Measurements from ENCODE around the gene SLCO2B1.

The SLCO2B1 gene

GRCh38 chr11:75241906-75242644 is 91.2 kb downstream of the SLCO2B1 start:
- ATAC-seq: peak; percentile 49; the same call in 2 of the 3 replicates
- TF ChIP-seq SNAI2 (CRISPR knock-in tag; IDR thresholded peaks at IDR 0.05) (no peak), CREB5 (CRISPR knock-in tag; IDR thresholded peaks at IDR 0.05; ENCODE audit: low read depth) (no peak), PATZ1 (CRISPR knock-in tag; IDR thresholded peaks at IDR 0.05; ENCODE audit: borderline replicate concordance) (no peak), ZC3H10 (CRISPR knock-in tag; IDR thresholded peaks at IDR 0.05) (no peak), BACH2 (CRISPR knock-in tag; IDR thresholded peaks at IDR 0.05; ENCODE audit: borderline replicate concordance) (no peak), OSR1 (CRISPR knock-in tag; IDR thresholded peaks at IDR 0.05) (no peak), POU6F1 (CRISPR knock-in tag; IDR thresholded peaks at IDR 0.05; ENCODE audit: borderline replicate concordance, low read depth) (no peak), CSDC2 (CRISPR knock-in tag; IDR thresholded peaks at IDR 0.05) (no peak), ESRRG (CRISPR knock-in tag; IDR thresholded peaks at IDR 0.05) (no peak), RARB (CRISPR knock-in tag; IDR thresholded peaks at IDR 0.05) (no peak), CSRNP3 (CRISPR knock-in tag; IDR thresholded peaks at IDR 0.05) (no peak), ZNF70 (CRISPR knock-in tag; IDR thresholded peaks at IDR 0.05) (no peak), ARNTL (CRISPR knock-in tag; IDR thresholded peaks at IDR 0.05; ENCODE audit: borderline replicate concordance, low read depth) (no peak)

- no peak for ATAC-seq
- no peak for TF ChIP-seq BACH2 (CRISPR knock-in tag; IDR thresholded peaks at IDR 0.05; ENCODE audit: borderline replicate concordance)
- no peak for TF ChIP-seq POU6F1 (CRISPR knock-in tag; IDR thresholded peaks at IDR 0.05; ENCODE audit: borderline replicate concordance, low read depth)
- TF ChIP-seq ZC3H10 (CRISPR knock-in tag; IDR thresholded peaks at IDR 0.05): no peak
- TF ChIP-seq ESRRG (CRISPR knock-in tag; IDR thresholded peaks at IDR 0.05): no peak
- no peak for TF ChIP-seq PPARA (CRISPR knock-in tag; IDR thresholded peaks at IDR 0.05; ENCODE audit: borderline replicate concordance)
- TF ChIP-seq TOX (CRISPR knock-in tag; IDR thresholded peaks at IDR 0.05; ENCODE audit: borderline replicate concordance): no peak
- TF ChIP-seq ISL1 (CRISPR knock-in tag; IDR thresholded peaks at IDR 0.05): no peak
- TF ChIP-seq ZFP3 (CRISPR knock-in tag; IDR thresholded peaks at IDR 0.05): no peak
- TF ChIP-seq SNAI2 (CRISPR knock-in tag; IDR thresholded peaks at IDR 0.05): no peak
- TF ChIP-seq CREB5 (CRISPR knock-in tag; IDR thresholded peaks at IDR 0.05; ENCODE audit: low read depth): no peak
- no peak for TF ChIP-seq RARB (CRISPR knock-in tag; IDR thresholded peaks at IDR 0.05)
- TF ChIP-seq CSRNP3 (CRISPR knock-in tag; IDR thresholded peaks at IDR 0.05): no peak
- no peak for TF ChIP-seq ZFP30 (CRISPR knock-in tag; IDR thresholded peaks at IDR 0.05)
- TF ChIP-seq OSR1 (CRISPR knock-in tag; IDR thresholded peaks at IDR 0.05): no peak
- no peak for TF ChIP-seq PATZ1 (CRISPR knock-in tag; IDR thresholded peaks at IDR 0.05; ENCODE audit: borderline replicate concordance)
- TF ChIP-seq CSDC2 (CRISPR knock-in tag; IDR thresholded peaks at IDR 0.05): no peak
- TF ChIP-seq, protein P1, sequence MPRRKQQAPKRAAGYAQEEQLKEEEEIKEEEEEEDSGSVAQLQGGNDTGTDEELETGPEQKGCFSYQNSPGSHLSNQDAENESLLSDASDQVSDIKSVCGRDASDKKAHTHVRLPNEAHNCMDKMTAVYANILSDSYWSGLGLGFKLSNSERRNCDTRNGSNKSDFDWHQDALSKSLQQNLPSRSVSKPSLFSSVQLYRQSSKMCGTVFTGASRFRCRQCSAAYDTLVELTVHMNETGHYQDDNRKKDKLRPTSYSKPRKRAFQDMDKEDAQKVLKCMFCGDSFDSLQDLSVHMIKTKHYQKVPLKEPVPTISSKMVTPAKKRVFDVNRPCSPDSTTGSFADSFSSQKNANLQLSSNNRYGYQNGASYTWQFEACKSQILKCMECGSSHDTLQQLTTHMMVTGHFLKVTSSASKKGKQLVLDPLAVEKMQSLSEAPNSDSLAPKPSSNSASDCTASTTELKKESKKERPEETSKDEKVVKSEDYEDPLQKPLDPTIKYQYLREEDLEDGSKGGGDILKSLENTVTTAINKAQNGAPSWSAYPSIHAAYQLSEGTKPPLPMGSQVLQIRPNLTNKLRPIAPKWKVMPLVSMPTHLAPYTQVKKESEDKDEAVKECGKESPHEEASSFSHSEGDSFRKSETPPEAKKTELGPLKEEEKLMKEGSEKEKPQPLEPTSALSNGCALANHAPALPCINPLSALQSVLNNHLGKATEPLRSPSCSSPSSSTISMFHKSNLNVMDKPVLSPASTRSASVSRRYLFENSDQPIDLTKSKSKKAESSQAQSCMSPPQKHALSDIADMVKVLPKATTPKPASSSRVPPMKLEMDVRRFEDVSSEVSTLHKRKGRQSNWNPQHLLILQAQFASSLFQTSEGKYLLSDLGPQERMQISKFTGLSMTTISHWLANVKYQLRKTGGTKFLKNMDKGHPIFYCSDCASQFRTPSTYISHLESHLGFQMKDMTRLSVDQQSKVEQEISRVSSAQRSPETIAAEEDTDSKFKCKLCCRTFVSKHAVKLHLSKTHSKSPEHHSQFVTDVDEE (CRISPR knock-in tag; IDR thresholded peaks at IDR 0.05): no peak
Measured at GRCh38 chr11:75242722-75243600, 92.1 kb downstream of the SLCO2B1 start.

Measured in SK-N-SH treated with all-trans-retinoic acid at 6 μM for 48 hours (cell line).